PC-3 (cell line): Measurements from ENCODE around the gene HOXC9. TPM values are rescaled to one million over a fixed set of nuclear protein-coding genes. Genes with fewer than 3 reads are reported as not detected.

Source experiments
- ATAC-seq: fragments of 200-7000 bp; cut with Tn5 transposase; 2 replicates; pipeline ENCODE4 v1.9.1; 2020; ENCODE audit warnings: mild to moderate bottlenecking, moderate library complexity
- BruUV-seq: library from RNA; stranded (reverse); fragments of 400-500 nt; replicated peaks from 2 replicates; lab custom pipeline; 2021; lab: Mats Ljungman, UMichigan
- CTCF ChIA-PET: fragments of 300-600 bp; sonication (Branson Sonifier 250); formaldehyde crosslinking; loops from one replicate; lab custom pipeline; 2022; ENCODE audit warnings: antibody characterized with exemption; lab: Charles Lee
- POLR2A ChIA-PET: fragments of 300-600 bp; sonication (Branson Sonifier 250); formaldehyde crosslinking; loops from one replicate; lab custom pipeline; 2022; ENCODE audit warnings: antibody characterized with exemption; ENCODE audit not compliant: unreplicated experiment; lab: Charles Lee
- DNase-seq: peaks from one replicate; pipeline ENCODE4 v3.0.0-alpha.2; 2015
- H2AFZ ChIP-seq: fragments of 300-600 bp; sonication (generic); 2 replicates; pipeline ENCODE4 v1.6.0; 2016; ENCODE audit warnings: antibody characterized with exemption, low read length
- H3F3A ChIP-seq: fragments of 300-600 bp; sonication (generic); one replicate; pipeline ENCODE4 v1.6.0; 2017; ENCODE audit warnings: antibody characterized with exemption, low read length, control low read depth, mild to moderate bottlenecking; ENCODE audit not compliant: unreplicated experiment
- H3K27ac ChIP-seq: fragments of 300-600 bp; sonication (generic); 2 replicates; pipeline ENCODE4 v1.5.1; 2016; ENCODE audit warnings: mild to moderate bottlenecking, low read length
- H3K27me3 ChIP-seq: fragments of 300-600 bp; sonication (generic); 2 replicates; pipeline ENCODE4 v1.6.1; 2016; ENCODE audit warnings: low read length, mixed read lengths
- H3K36me3 ChIP-seq: fragments of 300-600 bp; sonication (generic); 2 replicates; pipeline ENCODE4 v1.6.1; 2016; ENCODE audit warnings: low read depth, mixed run types, low read length, mixed read lengths
- H3K4me1 ChIP-seq: fragments of 300-600 bp; sonication (generic); 2 replicates; pipeline ENCODE4 v1.5.1; 2016; ENCODE audit warnings: low read length; ENCODE audit not compliant: insufficient read depth
- H3K4me2 ChIP-seq: fragments of 300-600 bp; sonication (generic); 2 replicates; pipeline ENCODE4 v1.6.0; 2016; ENCODE audit warnings: low read length
- H3K4me3 ChIP-seq: fragments of 300-600 bp; sonication (generic); 2 replicates; pipeline ENCODE4 v1.5.1; 2016; ENCODE audit warnings: mild to moderate bottlenecking, low read length, mixed read lengths
- H3K79me2 ChIP-seq: fragments of 300-600 bp; sonication (generic); 2 replicates; pipeline ENCODE4 v1.6.1; 2017; ENCODE audit warnings: low read length, mixed read lengths
- H3K9ac ChIP-seq: fragments of 300-600 bp; sonication (generic); 2 replicates; pipeline ENCODE4 v1.6.0; 2016; ENCODE audit warnings: mild to moderate bottlenecking, low read length
- H3K9me2 ChIP-seq: fragments of 300-600 bp; sonication (generic); replicated peaks from 2 replicates; pipeline ENCODE4 v1.6.1; 2016; ENCODE audit warnings: mixed run types, low read length, mixed read lengths
- H3K9me3 ChIP-seq: fragments of 300-600 bp; sonication (generic); 2 replicates; pipeline ENCODE4 v1.6.1; 2016; ENCODE audit warnings: low read length, mixed read lengths
- H4K20me1 ChIP-seq: fragments of 300-600 bp; sonication (generic); 2 replicates; pipeline ENCODE4 v1.6.1; 2016; ENCODE audit warnings: low read length, mixed read lengths
- CTCF ChIP-seq: fragments of 300-600 bp; sonication (generic); conservative IDR thresholded peaks from 2 replicates; pipeline ENCODE4 v1.5.1; 2017; ENCODE audit warnings: antibody characterized with exemption, low read depth, mild to moderate bottlenecking, low read length
- EZH2 ChIP-seq: fragments of 300-600 bp; sonication (generic); IDR thresholded peaks from one replicate; pipeline ENCODE4 v1.6.1; 2017; ENCODE audit warnings: antibody characterized with exemption, mild to moderate bottlenecking, low read length; ENCODE audit not compliant: unreplicated experiment
- EZH2phosphoT487 ChIP-seq: fragments of 300-600 bp; sonication (generic); IDR thresholded peaks from 2 replicates; pipeline ENCODE4 v1.6.1; 2018; ENCODE audit warnings: mild to moderate bottlenecking, antibody characterized with exemption, low read length, borderline replicate concordance
- intact Hi-C: fragments of 100-400 bp; cut with micrococcal nuclease; formaldehyde crosslinking; loops from 2 replicates; pipeline ENCODE4 v1.9.0; 2023
- total RNA-seq: library from RNA; depleted of rRNA; stranded (reverse); fragments of >200 nt; gene quantifications from 2 replicates; pipeline ENCODE4 v1.2.3, GENCODE V29; 2014

HOXC9 gene
- total RNA-seq, 1 experiment from 2014 or later, result 1.5 TPM

- Histone ChIP-seq H3F3A (no peaks in the 10 kb centered on the region), H3K36me3 (no peaks in the 10 kb centered on the region), H2AFZ (peak overlapping the region; percentile 80), H3K4me3 (peak overlapping the region; percentile 78), H3K9ac (peak overlapping the region; percentile 94), H3K27ac (peak overlapping the region; percentile 86), H3K9me2 (no peaks in the 10 kb centered on the region), H3K4me1 (peaks cover 37% of the 10 kb centered on the region), H4K20me1 (no peaks in the 10 kb centered on the region), H3K79me2 (peaks cover 81% of the 10 kb centered on the region), H3K9me3 (no peaks in the 10 kb centered on the region), H3K27me3 (no peaks in the 10 kb centered on the region), H3K4me2 (peak overlapping the region; percentile 98)
- intact Hi-C loops, result no loop called here
- DNase-seq, result peak; percentile 83
- ChIA-PET CTCF (interaction anchor here (0.5 to 0.7 kb wide), 2 partner anchors 10 to 13 kb away, joined by 3 to 13 read pairs; partner anchors contain the start of genes HOXC10 and HOXC8), POLR2A (interaction anchor here (0.6 kb wide), 1 partner anchor 56 kb away, joined by 6 read pairs; no protein-coding TSS in a partner anchor)
- ATAC-seq, result peak; percentile 70
- no TSS peak for BruUV-seq
- no peak for TF ChIP-seq CTCF
- no peak for TF ChIP-seq EZH2
- TF ChIP-seq EZH2phosphoT487, result no peak
Observed at GRCh38 chr12:53995378-53996239, 4.4 kb upstream of the HOXC9 start.

- Histone ChIP-seq H3K9me2 (no peaks in the 10 kb centered on the region), H3K36me3 (no peaks in the 10 kb centered on the region), H3K4me3 (peak overlapping the region; percentile 78), H3K27ac (peak overlapping the region; percentile 86), H2AFZ (peak overlapping the region; percentile 80), H3K9ac (peak overlapping the region; percentile 94), H3K4me1 (peaks cover 28% of the 10 kb centered on the region), H3K4me2 (peak overlapping the region; percentile 98), H3K9me3 (no peaks in the 10 kb centered on the region), H3K27me3 (no peaks in the 10 kb centered on the region), H3K79me2 (peaks cover 72% of the 10 kb centered on the region), H4K20me1 (no peaks in the 10 kb centered on the region), H3F3A (no peaks in the 10 kb centered on the region)
- intact Hi-C loops, result no loop called here
- ChIA-PET POLR2A (no interaction called here), CTCF (interaction anchor here (0.5 to 0.7 kb wide), 2 partner anchors 11 to 12 kb away, joined by 3 to 13 read pairs; partner anchors contain the start of genes HOXC10 and HOXC8)
- DNase-seq (no peak), ATAC-seq (peak; percentile 8)
- TSS peak; percentile 75 for BruUV-seq
- TF ChIP-seq CTCF, result no peak
- no peak for TF ChIP-seq EZH2phosphoT487
- TF ChIP-seq EZH2, result no peak
Observed at GRCh38 chr12:53996240-53997203, 3.4 kb upstream of the HOXC9 start.
